Endothelial cell of umbilical vein (primary cell): ENCODE results near the gene TTLL4. TPM values are rescaled to one million over a fixed set of nuclear protein-coding genes. Genes with fewer than 3 reads are reported as not detected.

Experiments used
- BruUV-seq: library from RNA; stranded (reverse); fragments of 400-500 nt; replicated peaks from 2 replicates; lab custom pipeline; 2021; lab: Mats Ljungman, UMichigan
- CTCF ChIA-PET: fragments of 300-600, 350-600 bp; sonication (Branson Sonifier 250); formaldehyde crosslinking; loops from one replicate; lab custom pipeline; 2021; ENCODE audit warnings: antibody characterized with exemption, inconsistent platforms; lab: Charles Lee
- POLR2A ChIA-PET: fragments of 300-600, 350-600 bp; sonication (Branson Sonifier 250); formaldehyde crosslinking; loops from one replicate; lab custom pipeline; 2021; ENCODE audit warnings: antibody characterized with exemption, inconsistent platforms; lab: Charles Lee
- DNase-seq: peaks from one replicate; pipeline ENCODE4 v3.0.0-alpha.2; 2011; ENCODE audit warnings: low read depth, low spot score
- FAIRE-seq: peaks from 2 replicates; lab custom pipeline; 2011; peaks lifted over from hg19 to GRCh38; lab: Jason Lieb, UNC
- H2AFZ ChIP-seq: 2 replicates; pipeline ENCODE4 v1.6.0; 2012; ENCODE audit warnings: low read depth, low read length, control low read depth, inconsistent platforms
- H3K27ac ChIP-seq: 2 replicates; pipeline ENCODE4 v1.5.1; 2011; ENCODE audit warnings: low read depth, mild to moderate bottlenecking, control low read depth, low read length, moderate library complexity; ENCODE audit not compliant: insufficient read depth
- H3K27me3 ChIP-seq, 2 experiments: 2 replicates each; pipeline versions ENCODE4 v1.6.0 to v1.6.1; 2011; ENCODE audit warnings: low read length in 2 of 2, mixed read lengths in 1 of 2; ENCODE audit not compliant: control insufficient read depth in 2 of 2, insufficient read depth in 2 of 2
- H3K36me3 ChIP-seq, 2 experiments: 2 replicates in 1 of 2; 3 replicates in 1 of 2; pipeline ENCODE4 v1.5.1; 2011; ENCODE audit warnings: low read length in 2 of 2, mild to moderate bottlenecking in 1 of 2, moderate library complexity in 1 of 2; ENCODE audit not compliant: control insufficient read depth in 2 of 2, insufficient read depth in 2 of 2; ENCODE audit errors: extremely low read depth in 1 of 2
- H3K4me1 ChIP-seq: 3 replicates; pipeline ENCODE4 v1.5.1; 2011; ENCODE audit warnings: mild to moderate bottlenecking, low read length; ENCODE audit not compliant: control insufficient read depth, insufficient read depth; ENCODE audit errors: extremely low read depth
- H3K4me2 ChIP-seq: 2 replicates; pipeline ENCODE4 v1.6.1; 2011; ENCODE audit warnings: low read length, control low read depth, mixed read lengths; ENCODE audit not compliant: insufficient read depth
- H3K4me3 ChIP-seq, 3 experiments: fragments of 200-600 bp in 1 of 3; sonication (generic), shearing (Covaris generic) in 1 of 3; replicated peaks in 1 of 3; 2 replicates each; pipeline ENCODE4 v1.5.1; 2011 to 2016; ENCODE audit warnings: control low read depth in 3 of 3, low read length in 3 of 3, mild to moderate bottlenecking in 2 of 3, inconsistent platforms in 1 of 3, low read depth in 1 of 3, moderate library complexity in 1 of 3; ENCODE audit not compliant: insufficient read depth in 1 of 3
- H3K79me2 ChIP-seq: 2 replicates; pipeline ENCODE4 v1.6.0; 2012; ENCODE audit warnings: low read length, inconsistent platforms; ENCODE audit not compliant: control insufficient read depth, insufficient read depth
- H3K9ac ChIP-seq: replicated peaks from 2 replicates; pipeline ENCODE3; 2011; ENCODE audit warnings: low read length, control low read depth; ENCODE audit not compliant: insufficient read depth; ENCODE audit errors: extremely low read depth
- H3K9me1 ChIP-seq: replicated peaks from 3 replicates; pipeline ENCODE4 v1.6.0; 2011; ENCODE audit warnings: mild to moderate bottlenecking, low read length; ENCODE audit not compliant: control insufficient read depth, insufficient read depth; ENCODE audit errors: extremely low read depth
- H3K9me3 ChIP-seq: replicated peaks from 2 replicates; pipeline ENCODE4 v1.5.1; 2012; ENCODE audit warnings: low read length, inconsistent platforms; ENCODE audit not compliant: control insufficient read depth, insufficient read depth
- H4K20me1 ChIP-seq: replicated peaks from 2 replicates; pipeline ENCODE3; 2011; ENCODE audit warnings: mild to moderate bottlenecking, low read length; ENCODE audit not compliant: control insufficient read depth, insufficient read depth; ENCODE audit errors: extremely low read depth
- EZH2 ChIP-seq: IDR thresholded peaks from 2 replicates; pipeline ENCODE4 v1.6.1; 2012; ENCODE audit warnings: borderline replicate concordance, low read depth, mild to moderate bottlenecking, moderate library complexity, low read length, inconsistent platforms; ENCODE audit not compliant: severe bottlenecking
- FOS ChIP-seq: IDR thresholded peaks from 2 replicates; pipeline ENCODE4 v1.6.1; 2011; ENCODE audit warnings: mild to moderate bottlenecking, low read length, moderate library complexity, borderline replicate concordance; ENCODE audit not compliant: insufficient read depth
- GATA2 ChIP-seq: IDR thresholded peaks from 2 replicates; pipeline ENCODE4 v1.7.0; 2011; ENCODE audit warnings: low read depth, mild to moderate bottlenecking, moderate library complexity, mixed read lengths, low read length; ENCODE audit not compliant: insufficient read length, insufficient read depth
- JUN ChIP-seq: IDR thresholded peaks from 2 replicates; pipeline ENCODE4 v1.6.1; 2011; ENCODE audit warnings: borderline replicate concordance, low read depth; ENCODE audit not compliant: insufficient read length, insufficient read depth
- MYC ChIP-seq: IDR thresholded peaks from one replicate; pipeline ENCODE4 v1.6.1; 2011; ENCODE audit warnings: mild to moderate bottlenecking, low read depth, low read length
- POLR2A ChIP-seq: IDR thresholded peaks from 2 replicates; pipeline ENCODE4 v1.6.1; 2012; ENCODE audit warnings: low read depth, mild to moderate bottlenecking, control low read depth, low read length
- POLR2AphosphoS5 ChIP-seq: IDR thresholded peaks from 2 replicates; pipeline ENCODE4 v1.6.1; 2012; ENCODE audit warnings: low read depth, mild to moderate bottlenecking, control low read depth, low read length, moderate library complexity; ENCODE audit not compliant: insufficient read depth
- dilution Hi-C: fragments of 300-500 bp; cut with MboI; formaldehyde crosslinking; loops from one replicate; pipeline ENCODE4 v1.15.0; 2019; ENCODE audit warnings: low sequenced_read_pairs; ENCODE audit not compliant: extremely low pct_ligation_motif_present
- intact Hi-C: fragments of 100-400 bp; cut with micrococcal nuclease; formaldehyde crosslinking; loops from one replicate; pipeline ENCODE4 v1.10.0; 2022
- polyA plus RNA-seq, 4 experiments: library from polyadenylated mRNA; depleted of rRNA in 3 of 4; stranded (reverse) in 3 of 4; unstranded in 1 of 4; fragments of >200 nt; gene quantifications; 2 replicates each; pipeline versions ENCODE4 v1.2.1 to v1.2.3, GENCODE V29; 2011 to 2012; ENCODE audit warnings: missing spikeins in 1 of 4
- total RNA-seq: library from RNA; stranded (reverse); gene quantifications from 2 replicates; pipeline ENCODE4 v1.2.3, GENCODE V29; 2021
- TF ChIP-seq, protein P1 (sequence below): IDR thresholded peaks from 2 replicates; pipeline ENCODE4 v1.6.1; 2011; ENCODE audit not compliant: insufficient read depth, insufficient read length
- TF ChIP-seq, protein P2 (sequence below), 2 donors: IDR thresholded peaks; 1 replicate in 1 of 2; 2 replicates in 1 of 2; pipeline ENCODE4 v1.5.1; 2011; ENCODE audit warnings: low read length in 2 of 2, mild to moderate bottlenecking in 2 of 2, moderate library complexity in 2 of 2, control low read depth in 1 of 2, inconsistent platforms in 1 of 2, low read depth in 1 of 2; ENCODE audit not compliant: insufficient read depth in 1 of 2; ENCODE audit errors: extremely low read depth in 1 of 2

TTLL4 gene
- total and polyA plus RNA-seq, 2 donors (not counting 3 experiments of a cell fraction or from before 2014, with no cell fraction given): 26.7 to 45.0 TPM

DNA sequence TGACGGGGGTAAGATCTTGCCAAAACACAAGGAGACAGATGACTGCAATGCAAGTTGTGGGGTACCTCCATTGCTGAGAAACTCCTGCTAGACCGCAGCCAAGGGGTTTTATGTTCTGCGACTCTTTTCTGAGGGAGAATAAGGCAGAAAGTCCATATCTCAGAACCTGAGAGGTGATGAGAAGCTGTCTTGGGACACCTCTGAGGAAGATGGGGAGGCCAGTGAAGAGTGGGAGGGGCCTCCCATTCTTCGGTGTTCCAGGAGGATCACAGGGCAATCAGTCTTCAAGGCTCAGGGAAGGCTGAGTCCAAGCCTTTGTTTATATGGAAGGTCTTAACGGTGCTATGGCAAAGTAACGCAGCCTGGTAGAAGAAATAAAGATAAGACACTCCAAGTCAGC lies 89.4 kb downstream of the TTLL4 start:
- no peak for DNase-seq
- H4K20me1 ChIP-seq: no peaks in the 10 kb centered on the region
- TF ChIP-seq, protein P1, sequence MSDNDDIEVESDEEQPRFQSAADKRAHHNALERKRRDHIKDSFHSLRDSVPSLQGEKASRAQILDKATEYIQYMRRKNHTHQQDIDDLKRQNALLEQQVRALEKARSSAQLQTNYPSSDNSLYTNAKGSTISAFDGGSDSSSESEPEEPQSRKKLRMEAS: no peak
- TF ChIP-seq, protein P2, sequence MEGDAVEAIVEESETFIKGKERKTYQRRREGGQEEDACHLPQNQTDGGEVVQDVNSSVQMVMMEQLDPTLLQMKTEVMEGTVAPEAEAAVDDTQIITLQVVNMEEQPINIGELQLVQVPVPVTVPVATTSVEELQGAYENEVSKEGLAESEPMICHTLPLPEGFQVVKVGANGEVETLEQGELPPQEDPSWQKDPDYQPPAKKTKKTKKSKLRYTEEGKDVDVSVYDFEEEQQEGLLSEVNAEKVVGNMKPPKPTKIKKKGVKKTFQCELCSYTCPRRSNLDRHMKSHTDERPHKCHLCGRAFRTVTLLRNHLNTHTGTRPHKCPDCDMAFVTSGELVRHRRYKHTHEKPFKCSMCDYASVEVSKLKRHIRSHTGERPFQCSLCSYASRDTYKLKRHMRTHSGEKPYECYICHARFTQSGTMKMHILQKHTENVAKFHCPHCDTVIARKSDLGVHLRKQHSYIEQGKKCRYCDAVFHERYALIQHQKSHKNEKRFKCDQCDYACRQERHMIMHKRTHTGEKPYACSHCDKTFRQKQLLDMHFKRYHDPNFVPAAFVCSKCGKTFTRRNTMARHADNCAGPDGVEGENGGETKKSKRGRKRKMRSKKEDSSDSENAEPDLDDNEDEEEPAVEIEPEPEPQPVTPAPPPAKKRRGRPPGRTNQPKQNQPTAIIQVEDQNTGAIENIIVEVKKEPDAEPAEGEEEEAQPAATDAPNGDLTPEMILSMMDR (IDR thresholded peaks at IDR 0.05; ENCODE audit: extremely low read depth in 1 of 2, insufficient read depth in 1 of 2, low read depth in 1 of 2, low read length in 2 of 2): no peak
- TF ChIP-seq FOS: no peak
- no peak for TF ChIP-seq MYC
- no peak for TF ChIP-seq POLR2AphosphoS5
- no peak for TF ChIP-seq GATA2
- TF ChIP-seq EZH2: no peak
- no peak for TF ChIP-seq POLR2A
- no peak for TF ChIP-seq JUN
- dilution Hi-C loops (no loop called here), intact Hi-C loops (no loop called here)
- H3K9me3 ChIP-seq: no peaks in the 10 kb centered on the region
- H3K27ac ChIP-seq: no peak overlapping the region
- no peak overlapping the region for H3K4me3 ChIP-seq
- no peaks in the 10 kb centered on the region for H3K4me1 ChIP-seq
- H3K27me3 ChIP-seq: peaks cover 4% of the 10 kb centered on the region in 2 experiments
- H3K4me2 ChIP-seq: no peak overlapping the region
- ChIA-PET CTCF (no interaction called here), POLR2A (no interaction called here)
- no peak overlapping the region for H2AFZ ChIP-seq
- no peak for FAIRE-seq
- H3K9ac ChIP-seq: no peak overlapping the region
- H3K79me2 ChIP-seq: no peaks in the 10 kb centered on the region
- BruUV-seq: no TSS peak
- no peaks in the 10 kb centered on the region for H3K36me3 ChIP-seq
- no peaks in the 10 kb centered on the region for H3K9me1 ChIP-seq
